HFF-Myc (cell line): Measurements from ENCODE around the gene TGDS.

ENCODE experiments used
- DNase-seq: peaks from one replicate; pipeline ENCODE4 v3.0.0-alpha.2; 2011; ENCODE audit warnings: low read depth; ENCODE audit errors: extremely low read depth
- H3K4me3 ChIP-seq: replicated peaks from 2 replicates; pipeline ENCODE4 v1.5.1; 2011; ENCODE audit warnings: low read depth, mild to moderate bottlenecking, control low read depth, low read length
- TF ChIP-seq, protein P1 (sequence below): IDR thresholded peaks from 2 replicates; pipeline ENCODE4 v1.5.1; 2012; ENCODE audit warnings: mild to moderate bottlenecking, low read depth, low read length, control low read depth; ENCODE audit errors: missing control alignments

TGDS gene

DNA sequence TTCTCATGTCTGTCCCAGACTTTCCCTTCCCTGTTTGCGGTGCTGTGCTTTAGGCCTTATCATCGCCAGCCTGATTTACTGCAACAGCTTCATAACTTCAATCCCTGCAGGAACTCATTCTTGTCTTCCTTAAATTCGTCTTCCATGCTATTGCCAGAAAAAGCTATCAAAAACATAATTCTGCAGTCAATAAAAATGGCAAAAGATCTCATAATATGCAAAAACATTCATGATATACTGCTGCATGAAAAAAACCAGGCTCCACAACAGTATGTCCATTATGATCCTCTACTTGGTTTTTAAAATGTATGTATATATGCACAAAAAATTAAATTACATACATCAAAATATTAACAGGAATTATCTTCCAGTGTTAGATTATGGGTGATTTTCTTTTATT lies 28.4 kb downstream of the TGDS start:
- TF ChIP-seq, protein P1, sequence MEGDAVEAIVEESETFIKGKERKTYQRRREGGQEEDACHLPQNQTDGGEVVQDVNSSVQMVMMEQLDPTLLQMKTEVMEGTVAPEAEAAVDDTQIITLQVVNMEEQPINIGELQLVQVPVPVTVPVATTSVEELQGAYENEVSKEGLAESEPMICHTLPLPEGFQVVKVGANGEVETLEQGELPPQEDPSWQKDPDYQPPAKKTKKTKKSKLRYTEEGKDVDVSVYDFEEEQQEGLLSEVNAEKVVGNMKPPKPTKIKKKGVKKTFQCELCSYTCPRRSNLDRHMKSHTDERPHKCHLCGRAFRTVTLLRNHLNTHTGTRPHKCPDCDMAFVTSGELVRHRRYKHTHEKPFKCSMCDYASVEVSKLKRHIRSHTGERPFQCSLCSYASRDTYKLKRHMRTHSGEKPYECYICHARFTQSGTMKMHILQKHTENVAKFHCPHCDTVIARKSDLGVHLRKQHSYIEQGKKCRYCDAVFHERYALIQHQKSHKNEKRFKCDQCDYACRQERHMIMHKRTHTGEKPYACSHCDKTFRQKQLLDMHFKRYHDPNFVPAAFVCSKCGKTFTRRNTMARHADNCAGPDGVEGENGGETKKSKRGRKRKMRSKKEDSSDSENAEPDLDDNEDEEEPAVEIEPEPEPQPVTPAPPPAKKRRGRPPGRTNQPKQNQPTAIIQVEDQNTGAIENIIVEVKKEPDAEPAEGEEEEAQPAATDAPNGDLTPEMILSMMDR = no peak
- no peak for DNase-seq
- H3K4me3 ChIP-seq = no peak overlapping the region

DNA sequence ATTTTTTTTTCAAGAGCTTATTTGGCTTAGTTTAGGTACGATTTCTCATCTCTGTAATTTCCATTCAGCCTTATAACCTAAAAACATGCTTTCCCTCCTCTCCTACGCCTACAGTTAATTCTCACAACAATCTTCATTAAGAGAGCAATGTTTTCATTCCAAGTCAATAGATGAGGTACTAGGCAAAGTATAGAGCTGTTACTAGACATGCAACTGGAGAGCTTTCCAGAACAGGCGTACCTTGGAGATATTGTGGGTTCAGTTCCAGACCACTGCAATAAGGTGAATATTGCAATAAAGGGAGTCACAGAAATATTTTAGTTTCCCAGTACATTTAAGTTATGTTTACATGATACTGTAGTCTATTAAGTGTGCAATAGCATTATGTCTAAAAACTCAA lies 34.8 kb downstream of the TGDS start:
- H3K4me3 ChIP-seq = no peak overlapping the region
- TF ChIP-seq, protein P1 = no peak
- no peak for DNase-seq

DNA sequence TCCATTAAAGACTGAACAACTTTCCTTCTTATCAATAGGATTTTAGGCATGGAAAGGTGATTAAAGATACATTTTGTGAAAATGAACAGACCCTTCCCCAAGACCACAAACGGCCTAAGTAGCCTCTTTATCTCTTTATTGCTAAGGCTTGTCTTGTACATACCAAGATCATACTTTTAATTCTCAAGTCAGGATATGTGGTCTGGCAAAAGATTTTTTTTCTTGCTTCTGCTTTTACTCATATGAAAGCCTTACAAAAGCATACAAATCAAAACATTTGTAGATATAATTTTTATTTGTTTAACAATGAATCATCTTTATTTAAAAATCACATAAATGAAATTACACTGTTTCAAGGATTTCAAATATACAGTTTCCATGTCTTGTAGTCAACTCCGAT lies 35.8 kb downstream of the TGDS start:
- no peak for DNase-seq
- H3K4me3 ChIP-seq = no peak overlapping the region
- TF ChIP-seq, protein P1 = no peak

DNA sequence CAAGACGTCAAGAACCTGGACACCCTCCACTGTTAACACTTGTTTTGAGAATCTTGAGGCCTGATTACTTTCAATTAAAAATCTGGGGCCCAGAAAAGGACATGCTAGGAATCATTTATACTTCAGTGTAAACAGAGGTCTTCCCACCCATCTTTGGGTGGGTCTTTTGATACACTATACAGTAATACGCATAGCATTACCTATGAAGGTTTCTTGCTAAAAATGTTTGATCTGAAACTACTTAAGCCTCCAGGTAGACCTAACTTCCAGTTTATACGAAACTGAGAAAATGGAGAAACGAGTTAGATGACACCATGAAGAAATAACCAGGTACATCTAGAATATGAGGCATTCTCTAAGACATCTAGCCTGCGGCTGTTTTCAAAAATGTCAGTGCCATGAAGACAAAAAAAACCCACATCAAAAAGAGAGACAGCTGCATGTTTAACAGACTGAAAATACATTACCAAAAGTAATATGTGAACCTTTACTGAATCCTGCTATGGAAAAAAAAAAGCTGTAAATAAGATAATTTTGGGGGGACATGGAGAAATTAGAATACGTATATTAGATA lies 36.6 kb downstream of the TGDS start:
- DNase-seq = no peak
- no peak overlapping the region for H3K4me3 ChIP-seq
- TF ChIP-seq, protein P1 = no peak

DNA sequence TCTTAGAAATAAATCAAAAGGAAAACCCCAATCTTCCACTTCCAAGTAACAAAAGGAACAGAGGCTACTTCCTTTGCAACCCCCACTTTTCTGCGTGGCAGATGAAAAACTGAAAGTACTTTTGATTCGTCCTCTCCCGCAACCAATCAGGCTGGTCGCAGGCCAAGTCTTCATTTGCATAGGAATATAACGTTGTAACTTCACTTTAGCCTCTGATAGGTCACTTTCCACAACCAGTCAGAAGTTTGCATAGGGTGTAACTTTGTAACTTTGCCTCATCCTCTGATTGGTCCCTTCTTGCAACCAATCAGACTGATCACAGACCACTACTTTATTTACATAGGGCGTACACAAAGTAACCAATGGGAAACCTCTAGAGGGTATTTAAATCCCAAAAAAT lies 37.2 kb downstream of the TGDS start:
- TF ChIP-seq, protein P1 = no peak
- H3K4me3 ChIP-seq = no peak overlapping the region
- DNase-seq = no peak

DNA sequence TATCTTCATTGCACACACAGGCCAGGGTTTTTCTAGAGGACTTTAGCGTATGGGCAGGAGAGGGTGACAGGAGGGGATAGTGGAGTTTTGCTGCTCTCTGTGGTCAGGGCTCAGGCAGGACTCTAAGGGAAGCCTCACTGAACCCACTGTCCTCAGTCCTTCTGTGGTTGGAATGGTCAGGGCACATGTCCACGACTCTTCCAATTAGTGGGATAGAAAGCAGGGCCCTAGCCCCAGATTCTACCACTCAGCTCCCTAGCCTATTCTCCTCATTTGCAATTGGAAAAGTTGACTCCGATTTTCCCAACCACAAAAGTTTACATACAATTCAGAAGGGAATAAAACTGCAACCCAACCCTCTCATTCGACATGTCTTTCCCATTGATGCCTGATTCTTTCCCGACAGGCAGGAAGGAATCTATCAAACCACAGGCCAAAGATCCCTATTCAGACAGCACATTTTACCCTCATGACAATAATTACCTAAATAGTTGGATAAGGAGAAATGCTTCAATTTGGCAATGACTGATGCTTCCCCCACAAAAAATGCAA lies 38.2 kb downstream of the TGDS start:
- TF ChIP-seq, protein P1 = no peak
- no peak for DNase-seq
- no peak overlapping the region for H3K4me3 ChIP-seq

DNA sequence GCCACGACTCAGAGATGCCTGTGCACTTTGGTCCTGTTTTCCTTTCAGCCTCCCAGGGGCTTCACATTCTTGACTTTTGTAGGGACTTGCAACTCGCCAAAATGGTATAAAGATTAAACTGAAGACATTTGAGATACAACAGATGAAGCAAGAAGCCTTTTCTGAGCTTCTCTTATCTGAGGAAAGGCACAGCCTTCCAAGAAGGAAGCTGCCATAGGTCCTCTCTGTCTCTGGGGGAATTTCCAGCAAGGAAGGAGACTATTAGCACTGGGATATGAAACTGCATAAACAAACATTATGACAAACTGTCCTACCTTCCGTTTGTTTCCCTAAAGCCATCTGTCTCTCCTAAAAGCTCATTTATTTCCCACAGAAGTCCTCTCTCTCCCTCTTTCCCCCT lies 39.3 kb downstream of the TGDS start:
- DNase-seq = no peak
- no peak overlapping the region for H3K4me3 ChIP-seq
- TF ChIP-seq, protein P1 = no peak
